Calu3 (cell line): ENCODE data around the gene CALR3. TPM values are rescaled to one million over a fixed set of nuclear protein-coding genes. Genes with fewer than 3 reads are reported as not detected.
"Not testable (repeated sequence)": the region's sequence is repeated elsewhere in the genome, so short reads cannot be mapped to it uniquely, and the experiment has no call there.

Experiments
- BruUV-seq: library from RNA; stranded (reverse); fragments of 400-500 nt; replicated peaks from 2 replicates; lab custom pipeline; 2021; lab: Mats Ljungman, UMichigan
- CTCF ChIA-PET: fragments of 300-600 bp; sonication (Branson Sonifier 250); formaldehyde crosslinking; loops from one replicate; lab custom pipeline; 2022; ENCODE audit warnings: antibody characterized with exemption; lab: Charles Lee
- DNase-seq: peaks from one replicate; pipeline ENCODE4 v3.0.0; 2022
- H3K27ac Mint-ChIP-seq: one replicate; pipeline ENCODE4 v1.8.0; 2022; ENCODE audit warnings: mixed read lengths; ENCODE audit not compliant: unreplicated experiment
- H3K27me3 Mint-ChIP-seq: one replicate; pipeline ENCODE4 v1.8.0; 2022; ENCODE audit warnings: mixed read lengths; ENCODE audit not compliant: unreplicated experiment
- H3K36me3 Mint-ChIP-seq: one replicate; pipeline ENCODE4 v1.8.0; 2022; ENCODE audit warnings: mild to moderate bottlenecking, moderate library complexity, mixed read lengths; ENCODE audit not compliant: insufficient read depth, unreplicated experiment
- H3K4me1 Mint-ChIP-seq: one replicate; pipeline ENCODE4 v1.8.0; 2022; ENCODE audit warnings: mild to moderate bottlenecking, low read depth, mixed read lengths; ENCODE audit not compliant: unreplicated experiment
- H3K4me3 Mint-ChIP-seq: one replicate; pipeline ENCODE4 v1.8.0; 2022; ENCODE audit warnings: mild to moderate bottlenecking, low read depth, moderate library complexity, mixed read lengths; ENCODE audit not compliant: unreplicated experiment
- H3K9me3 Mint-ChIP-seq: one replicate; pipeline ENCODE4 v1.8.0; 2022; ENCODE audit warnings: low read depth, mixed read lengths; ENCODE audit not compliant: unreplicated experiment
- CTCF ChIP-seq: fragments of 200-600 bp; IDR thresholded peaks from one replicate; pipeline ENCODE4 v1.8.0; 2022; ENCODE audit warnings: antibody characterized with exemption; ENCODE audit not compliant: unreplicated experiment
- intact Hi-C: fragments of 100-400 bp; cut with micrococcal nuclease; formaldehyde crosslinking; loops from one replicate; pipeline ENCODE4 v1.10.0; 2022; ENCODE audit not compliant: unreplicated experiment
- total RNA-seq: library from RNA; stranded (reverse); gene quantifications from 2 replicates; pipeline ENCODE4 v1.2.3, GENCODE V29; 2022

The CALR3 gene
- total RNA-seq, 1 experiment from 2014 or later, result not detected

GRCh38 chr19:16514383-16515019 lies 18.5 kb upstream of the CALR3 start:
- Mint-ChIP-seq H3K4me3 (no peak overlapping the region), H3K9me3 (no peaks in the 10 kb centered on the region), H3K36me3 (peaks cover 20% of the 10 kb centered on the region), H3K4me1 (no peaks in the 10 kb centered on the region), H3K27me3 (no peaks in the 10 kb centered on the region), H3K27ac (no peak overlapping the region)
- no peak for TF ChIP-seq CTCF
- CTCF ChIA-PET, result no interaction called here
- no TSS peak for BruUV-seq
- intact Hi-C loops, result no loop called here
- DNase-seq, result no peak

GRCh38 chr19:16512611-16513010 lies 16.6 kb upstream of the CALR3 start:
- H3K4me3 Mint-ChIP-seq, H3K27ac Mint-ChIP-seq, H3K4me1 Mint-ChIP-seq, intact Hi-C loops, CTCF ChIA-PET, H3K27me3 Mint-ChIP-seq, H3K9me3 Mint-ChIP-seq, BruUV-seq, H3K36me3 Mint-ChIP-seq, DNase-seq: not testable (repeated sequence)

- Mint-ChIP-seq H3K27me3 (no peaks in the 10 kb centered on the region), H3K27ac (no peak overlapping the region), H3K4me3 (no peak overlapping the region), H3K36me3 (peaks cover 5% of the 10 kb centered on the region), H3K9me3 (no peaks in the 10 kb centered on the region), H3K4me1 (no peaks in the 10 kb centered on the region)
- no peak for DNase-seq
- intact Hi-C loops, result no loop called here
- CTCF ChIA-PET, result no interaction called here
- TF ChIP-seq CTCF, result no peak
- BruUV-seq, result no TSS peak
Measured at GRCh38 chr19:16509141-16510061, 13.4 kb upstream of the CALR3 start.

- no peak for TF ChIP-seq CTCF
- CTCF ChIA-PET, result no interaction called here
- intact Hi-C loops, result no loop called here
- no peak overlapping the region for H3K27ac Mint-ChIP-seq
- no TSS peak for BruUV-seq
- H3K27me3 Mint-ChIP-seq, result no peaks in the 10 kb centered on the region
- H3K9me3 Mint-ChIP-seq, result no peaks in the 10 kb centered on the region
- H3K4me3 Mint-ChIP-seq, result no peak overlapping the region
- DNase-seq, result no peak
- no peaks in the 10 kb centered on the region for H3K4me1 Mint-ChIP-seq
- H3K36me3 Mint-ChIP-seq, result peaks cover 5% of the 10 kb centered on the region
Measured at GRCh38 chr19:16508546-16508945, 12.6 kb upstream of the CALR3 start.
